Epithelial cell of esophagus (primary cell): ENCODE results near the gene STK16.
A peak's percentile ranks its signal among the peaks of the same experiment; 100 is the strongest.

ENCODE experiments used
- DNase-seq: peaks from one replicate; pipeline ENCODE4 v3.0.0; 2010; ENCODE audit warnings: low read depth
- H3K4me3 ChIP-seq: 2 replicates; pipeline ENCODE4 v1.5.1; 2011; ENCODE audit warnings: mild to moderate bottlenecking, low read length, control low read depth
- CTCF ChIP-seq: IDR thresholded peaks from 2 replicates; pipeline ENCODE4 v1.5.1; 2011; ENCODE audit warnings: low read depth, mild to moderate bottlenecking, low read length, control low read depth, inconsistent platforms; ENCODE audit not compliant: insufficient read depth; ENCODE audit errors: missing control alignments

STK16 gene

GRCh38 chr2:219247678-219248642 lies 2.7 kb downstream of the STK16 start:
- H3K4me3 ChIP-seq, result no peak overlapping the region
- peak; percentile 24 for DNase-seq
- TF ChIP-seq CTCF, result no peak

GRCh38 chr2:219248845-219249202 lies 3.5 kb downstream of the STK16 start:
- peak overlapping the region; percentile 22 for H3K4me3 ChIP-seq
- TF ChIP-seq CTCF, result no peak
- DNase-seq, result no peak

GRCh38 chr2:219249203-219249980 lies 4.1 kb downstream of the STK16 start:
- peak; percentile 99 for DNase-seq
- H3K4me3 ChIP-seq, result peak overlapping the region; percentile 66
- no peak for TF ChIP-seq CTCF

GRCh38 chr2:219250049-219250781 lies 4.9 kb downstream of the STK16 start:
- DNase-seq, result no peak
- peak overlapping the region; percentile 66 for H3K4me3 ChIP-seq
- TF ChIP-seq CTCF, result no peak

GRCh38 chr2:219251656-219252055 lies 6.4 kb downstream of the STK16 start:
- no peak for TF ChIP-seq CTCF
- DNase-seq, result peak; percentile 26
- H3K4me3 ChIP-seq, result peak overlapping the region; percentile 66

GRCh38 chr2:219252084-219252483 lies 6.8 kb downstream of the STK16 start:
- TF ChIP-seq CTCF, result peak; percentile 14
- peak overlapping the region; percentile 66 for H3K4me3 ChIP-seq
- DNase-seq, result peak; percentile 80
